HepG2 (cell line): ENCODE measurements around the gene SEMA3G. TPM values are rescaled to one million over a fixed set of nuclear protein-coding genes. Genes with fewer than 3 reads are reported as not detected.

Source experiments
- ATAC-seq: fragments of 200-7000 bp; cut with Tn5 transposase; 3 replicates; pipeline ENCODE4 v1.9.1; 2020; ENCODE audit warnings: mild to moderate bottlenecking, moderate library complexity
- BruUV-seq: library from RNA; stranded (reverse); fragments of 400-500 nt; replicated peaks from 2 replicates; lab custom pipeline; 2021; lab: Mats Ljungman, UMichigan
- CTCF ChIA-PET: fragments of 300-600 bp; formaldehyde crosslinking; extraction: SDS; loops from one replicate; lab custom pipeline; 2021; ENCODE audit warnings: low total read pairs, inconsistent platforms, low intra/inter-chr PET ratio; lab: Yijun Ruan, JAX
- POLR2A ChIA-PET: fragments of 350-600 bp; sonication (Branson Sonifier 250); formaldehyde crosslinking; loops from one replicate; lab custom pipeline; 2020; ENCODE audit warnings: antibody characterized with exemption, inconsistent platforms; lab: Yijun Ruan, JAX
- DNase-seq: peaks from one replicate; pipeline ENCODE4 v3.0.0-alpha.2; 2015; ENCODE audit warnings: low spot score
- FAIRE-seq: peaks from 3 replicates; lab custom pipeline; 2011; peaks lifted over from hg19 to GRCh38; lab: Jason Lieb, UNC
- H2AFZ ChIP-seq: one replicate; pipeline ENCODE4 v1.6.1; 2011; ENCODE audit warnings: low read length, inconsistent platforms
- H3K27ac ChIP-seq: fragments of 300-600 bp; 3 replicates; pipeline ENCODE4 v1.8.0; 2011; ENCODE audit warnings: mixed run types, mild to moderate bottlenecking, mixed read lengths, low read length, inconsistent platforms; ENCODE audit not compliant: insufficient read depth; ENCODE audit errors: extremely low read length
- H3K27me3 ChIP-seq, 2 experiments: fragments of 200-600 bp in 1 of 2; 2 replicates in 1 of 2; 3 replicates in 1 of 2; pipeline versions ENCODE4 v1.6.0 to v1.8.0; 2011; ENCODE audit warnings: low read length in 2 of 2, mild to moderate bottlenecking in 2 of 2, moderate library complexity in 2 of 2, inconsistent platforms in 1 of 2; ENCODE audit not compliant: insufficient read depth in 2 of 2, control insufficient read depth in 1 of 2
- H3K36me3 ChIP-seq, 2 experiments: fragments of 200-600 bp in 1 of 2; replicated peaks in 1 of 2; 2 replicates in 1 of 2; 3 replicates in 1 of 2; pipeline versions ENCODE4 v1.5.1 to v1.8.0; 2011; ENCODE audit warnings: low read length in 2 of 2, inconsistent platforms in 1 of 2; ENCODE audit not compliant: insufficient read depth in 2 of 2, control insufficient read depth in 1 of 2
- H3K4me1 ChIP-seq: 2 replicates; pipeline ENCODE4 v1.5.1; 2012; ENCODE audit warnings: low read length, inconsistent platforms; ENCODE audit not compliant: insufficient read depth
- H3K4me2 ChIP-seq: 2 replicates; pipeline ENCODE4 v1.6.0; 2011; ENCODE audit warnings: low read depth, low read length, inconsistent platforms
- H3K4me3 ChIP-seq, 3 experiments: fragments of 200-600 bp in 1 of 3; sonication (generic), shearing (Covaris generic) in 1 of 3; replicated peaks in 1 of 3; 2 replicates each; pipeline ENCODE4 v1.5.1; 2011 to 2016; ENCODE audit warnings: low read length in 3 of 3, inconsistent platforms in 2 of 3, low read depth in 2 of 3, mild to moderate bottlenecking in 2 of 3, control low read depth in 1 of 3, mixed read lengths in 1 of 3; ENCODE audit not compliant: insufficient read depth in 1 of 3
- H3K79me2 ChIP-seq: one replicate; pipeline ENCODE4 v1.6.1; 2011; ENCODE audit warnings: low read length, inconsistent platforms; ENCODE audit not compliant: insufficient read depth
- H3K9ac ChIP-seq: 2 replicates; pipeline ENCODE4 v1.6.0; 2011; ENCODE audit warnings: mild to moderate bottlenecking, low read depth, low read length, inconsistent platforms; ENCODE audit not compliant: insufficient read depth
- H3K9me3 ChIP-seq: 2 replicates; pipeline ENCODE4 v1.5.1; 2012; ENCODE audit warnings: mild to moderate bottlenecking, low read length
- H4K20me1 ChIP-seq: 2 replicates; pipeline ENCODE4 v1.6.0; 2011; ENCODE audit warnings: inconsistent platforms, mild to moderate bottlenecking, low read length, moderate library complexity; ENCODE audit not compliant: insufficient read depth
- KDM4B ChIP-seq: sonication (generic); formaldehyde crosslinking; IDR thresholded peaks from 2 replicates; pipeline ENCODE4 v1.4.0; 2020; ENCODE audit warnings: missing genetic modification reagents
- KMT2A ChIP-seq: sonication (generic); formaldehyde crosslinking; IDR thresholded peaks from 2 replicates; pipeline ENCODE4 v1.4.0; 2020; ENCODE audit warnings: missing genetic modification reagents
- ZNF768 ChIP-seq: sonication (generic); formaldehyde crosslinking; IDR thresholded peaks from 2 replicates; pipeline ENCODE4 v1.4.0; 2020; ENCODE audit warnings: missing genetic modification reagents
- WGBS: methylation state at CpG from one replicate; pipeline ENCODE4 v1.1.6; 2017; ENCODE audit warnings: low lambda C conversion rate; 5-methylcytosine and 5-hydroxymethylcytosine counted together
- in situ Hi-C: cut with HindIII; loops from 2 replicates; pipeline ENCODE4 v1.10.0; 2017; ENCODE audit warnings: low pct_unique_long_range_greater_than_20kb; ENCODE audit not compliant: extremely low pct_ligation_motif_present
- intact Hi-C: fragments of 100-400 bp; cut with micrococcal nuclease; formaldehyde crosslinking; loops from one replicate; pipeline ENCODE4 v1.10.0; 2022; ENCODE audit not compliant: unreplicated experiment
- polyA plus RNA-seq, 8 experiments: library from polyadenylated mRNA; depleted of rRNA in 3 of 8; stranded (reverse) in 7 of 8; unstranded in 1 of 8; fragments of >200 nt; fragmentation: Illumina TruSeq in 4 of 8; extraction: Trizol in 4 of 8; gene quantifications; 2 replicates each; pipeline versions ENCODE4 v1.2.1 to v1.2.3, GENCODE V29; 2011 to 2016; ENCODE audit warnings: low read depth in 4 of 8, missing spikeins in 1 of 8, mixed read lengths in 1 of 8; ENCODE audit not compliant: insufficient read depth in 1 of 8
- total RNA-seq, 5 experiments: library from RNA; depleted of rRNA; stranded (reverse); fragments of >200 nt; fragmentation: Illumina TruSeq; extraction: Trizol; gene quantifications; 2 replicates each; pipeline ENCODE4 v1.2.3, GENCODE V29; 2016; ENCODE audit warnings: low read depth in 1 of 5
- TF ChIP-seq, protein P1 (sequence below): sonication (generic); formaldehyde crosslinking; IDR thresholded peaks from 2 replicates; pipeline ENCODE4 v1.5.0; 2020; ENCODE audit warnings: missing genetic modification reagents, mild to moderate bottlenecking, borderline replicate concordance

SEMA3G gene
- total and polyA plus RNA-seq, 2 of the 13 experiments (the other 11 are each of a cell fraction or from before 2014, with no cell fraction given): 6.1 to 8.3 TPM

DNA sequence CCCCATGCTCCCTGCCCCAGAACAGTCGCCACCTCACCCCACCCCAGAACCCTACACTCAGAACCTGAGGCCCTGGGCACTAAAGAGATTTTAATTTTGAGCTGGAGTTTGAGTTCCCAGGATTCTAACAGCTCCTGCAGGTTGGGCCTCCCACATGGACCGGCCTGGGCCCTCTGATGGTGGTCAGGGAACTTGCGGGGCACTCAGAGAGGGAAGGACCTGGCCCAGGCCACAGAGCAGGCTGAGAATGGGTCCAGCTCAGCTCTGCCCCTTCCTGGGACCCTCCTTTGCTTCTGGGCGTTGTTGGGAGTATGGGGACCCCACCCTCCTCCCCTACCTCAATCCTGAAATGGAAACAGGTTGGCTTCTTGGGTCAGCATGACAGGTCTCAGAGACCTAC is 1.1 kb upstream of the SEMA3G start:
- H2AFZ ChIP-seq: no peak overlapping the region
- in situ Hi-C loops (no loop called here), intact Hi-C loops (no loop called here)
- H3K9ac ChIP-seq: no peak overlapping the region
- DNase-seq (no peak), ATAC-seq (peak; percentile 30), FAIRE-seq (no peak)
- no peaks in the 10 kb centered on the region; a peak in 2 of 5 replicates for H3K36me3 ChIP-seq
- no TSS peak for BruUV-seq
- no peaks in the 10 kb centered on the region for H3K9me3 ChIP-seq
- POLR2A ChIA-PET: interaction anchor here (1.0 to 3.6 kb wide), 7 partner anchors 8 to 291 kb away, joined by 3 to 14 read pairs (median 7); partner anchors contain the start of genes NISCH, POC1A and TNNC1
- no peaks in the 10 kb centered on the region for H3K27me3 ChIP-seq
- H3K4me3 ChIP-seq: peak overlapping the region in 1 of 3 experiments; percentile 62; a peak in 1 of 6 replicates
- H3K4me2 ChIP-seq: peak overlapping the region; percentile 85
- TF ChIP-seq, protein P1, sequence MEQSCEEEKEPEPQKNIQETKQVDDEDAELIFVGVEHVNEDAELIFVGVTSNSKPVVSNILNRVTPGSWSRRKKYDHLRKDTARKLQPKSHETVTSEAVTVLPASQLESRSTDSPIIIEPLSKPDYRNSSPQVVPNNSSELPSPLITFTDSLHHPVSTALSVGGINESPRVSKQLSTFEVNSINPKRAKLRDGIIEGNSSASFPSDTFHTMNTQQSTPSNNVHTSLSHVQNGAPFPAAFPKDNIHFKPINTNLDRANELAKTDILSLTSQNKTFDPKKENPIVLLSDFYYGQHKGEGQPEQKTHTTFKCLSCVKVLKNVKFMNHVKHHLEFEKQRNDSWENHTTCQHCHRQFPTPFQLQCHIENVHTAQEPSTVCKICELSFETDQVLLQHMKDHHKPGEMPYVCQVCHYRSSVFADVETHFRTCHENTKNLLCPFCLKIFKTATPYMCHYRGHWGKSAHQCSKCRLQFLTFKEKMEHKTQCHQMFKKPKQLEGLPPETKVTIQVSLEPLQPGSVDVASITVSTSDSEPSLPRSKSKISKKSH (CRISPR knock-in tag): 0 out of 2 replicates have a peak, but pooled peaks have one; percentile 11
- TF ChIP-seq KDM4B (CRISPR knock-in tag): no peak
- 0 out of 2 replicates have a peak, but pooled peaks have one; percentile 11 for TF ChIP-seq KMT2A (CRISPR knock-in tag)
- TF ChIP-seq ZNF768 (CRISPR knock-in tag): peak; percentile 56; the same call in 1 of the 2 replicates
- H4K20me1 ChIP-seq: no peaks in the 10 kb centered on the region
- H3K27ac ChIP-seq: no peak overlapping the region
- H3K4me1 ChIP-seq: peaks cover 87% of the 10 kb centered on the region
- 66% methylated on average over 3 of the region's 4 CpGs for WGBS
- CTCF ChIA-PET: interaction anchor here (4.6 kb wide), 1 partner anchor 17 kb away, joined by 83 read pairs; no protein-coding TSS in a partner anchor
- H3K79me2 ChIP-seq: no peaks in the 10 kb centered on the region
